Measurements from ENCODE around the gene NOP56.

Gene NOP56

GRCh38 chr20:2699775-2700413 is 47.5 kb downstream of the NOP56 start:
- no peak for TF ChIP-seq CTCF (conservative IDR thresholded peaks at IDR 0.05; ENCODE audit: control insufficient read depth, insufficient read depth, low read depth, low read length)
- no peak overlapping the region for H3K4me3 ChIP-seq (ENCODE audit: control insufficient read depth, low read depth, low read length)
- DNase-seq (ENCODE audit: low read depth) = no peak

- H3K4me3 ChIP-seq (ENCODE audit: control insufficient read depth, low read depth, low read length) = no peak overlapping the region
- TF ChIP-seq CTCF (conservative IDR thresholded peaks at IDR 0.05; ENCODE audit: control insufficient read depth, insufficient read depth, low read depth, low read length) = no peak
- DNase-seq (ENCODE audit: low read depth) = no peak
These were observed 48.6 kb downstream of the NOP56 start for GRCh38 chr20:2700913-2701620.

- DNase-seq (ENCODE audit: low read depth) = no peak
- TF ChIP-seq CTCF (conservative IDR thresholded peaks at IDR 0.05; ENCODE audit: control insufficient read depth, insufficient read depth, low read depth, low read length) = no peak
These were observed 49.2 kb downstream of the NOP56 start for GRCh38 chr20:2701671-2702081.

GRCh38 chr20:2703716-2704475 is 51.5 kb downstream of the NOP56 start:
- DNase-seq (ENCODE audit: low read depth) = no peak
- no peak overlapping the region for H3K4me3 ChIP-seq (ENCODE audit: control insufficient read depth, low read depth, low read length)
- no peak for TF ChIP-seq CTCF (conservative IDR thresholded peaks at IDR 0.05; ENCODE audit: control insufficient read depth, insufficient read depth, low read depth, low read length)

More at GRCh38 chr20:2701671-2702081, 49.2 kb downstream of the NOP56 start:
- H3K4me3 ChIP-seq (ENCODE audit: control insufficient read depth, low read depth, low read length) = no peak overlapping the region

- DNase-seq (ENCODE audit: low read depth) = no peak
- H3K4me3 ChIP-seq (ENCODE audit: control insufficient read depth, low read depth, low read length) = no peak overlapping the region
- no peak for TF ChIP-seq CTCF (conservative IDR thresholded peaks at IDR 0.05; ENCODE audit: control insufficient read depth, insufficient read depth, low read depth, low read length)
These were observed 53.7 kb downstream of the NOP56 start for GRCh38 chr20:2705931-2706645.

- no peak for DNase-seq (ENCODE audit: low read depth)
- H3K4me3 ChIP-seq (ENCODE audit: control insufficient read depth, low read depth, low read length) = no peak overlapping the region
- TF ChIP-seq CTCF (conservative IDR thresholded peaks at IDR 0.05; ENCODE audit: control insufficient read depth, insufficient read depth, low read depth, low read length) = no peak
These were observed 54.4 kb downstream of the NOP56 start for GRCh38 chr20:2706688-2707352.

Data from fibroblast of mammary gland (primary cell).